HEK293T (cell line): ENCODE measurements around the gene PLXNA2.

Experiments used
- ARNT ChIP-seq: fragments of 450-650 bp; IDR thresholded peaks from 2 replicates; pipeline ENCODE4 v1.6.1; 2017; ENCODE audit warnings: mild to moderate bottlenecking
- BHLHE40 ChIP-seq: fragments of 450-650 bp; IDR thresholded peaks from 2 replicates; pipeline ENCODE4 v1.6.1; 2016; ENCODE audit warnings: mild to moderate bottlenecking, moderate library complexity, borderline replicate concordance
- ELF4 ChIP-seq: fragments of 450-650 bp; IDR thresholded peaks from 2 replicates; pipeline ENCODE4 v1.6.1; 2017; ENCODE audit warnings: antibody characterized with exemption
- FOXK2 ChIP-seq: fragments of 450-650 bp; IDR thresholded peaks from 2 replicates; pipeline ENCODE4 v1.6.1; 2016; ENCODE audit warnings: mild to moderate bottlenecking
- FOXM1 ChIP-seq: fragments of 450-650 bp; IDR thresholded peaks from 2 replicates; pipeline ENCODE4 v1.6.1; 2017; ENCODE audit warnings: mild to moderate bottlenecking, borderline replicate concordance
- HDGF ChIP-seq: fragments of 450-650 bp; IDR thresholded peaks from 2 replicates; pipeline ENCODE4 v1.6.1; 2017; ENCODE audit warnings: antibody characterized with exemption, borderline replicate concordance
- NFRKB ChIP-seq: fragments of 450-650 bp; IDR thresholded peaks from 2 replicates; pipeline ENCODE4 v1.6.1; 2016; ENCODE audit warnings: mild to moderate bottlenecking, moderate library complexity
- SP1 ChIP-seq: fragments of 450-650 bp; IDR thresholded peaks from 2 replicates; pipeline ENCODE4 v1.6.1; 2017
- SUZ12 ChIP-seq: fragments of 450-650 bp; IDR thresholded peaks from 2 replicates; pipeline ENCODE4 v1.6.1; 2016; ENCODE audit warnings: mild to moderate bottlenecking
- TARDBP ChIP-seq: fragments of 450-650 bp; IDR thresholded peaks from 2 replicates; pipeline ENCODE4 v1.6.1; 2016
- ZNF384 ChIP-seq: fragments of 450-650 bp; IDR thresholded peaks from 2 replicates; pipeline ENCODE4 v1.6.1; 2016
- TF ChIP-seq, protein P1 (sequence below): fragments of 450-650 bp; IDR thresholded peaks from 2 replicates; pipeline ENCODE4 v1.6.1; 2016

DNA sequence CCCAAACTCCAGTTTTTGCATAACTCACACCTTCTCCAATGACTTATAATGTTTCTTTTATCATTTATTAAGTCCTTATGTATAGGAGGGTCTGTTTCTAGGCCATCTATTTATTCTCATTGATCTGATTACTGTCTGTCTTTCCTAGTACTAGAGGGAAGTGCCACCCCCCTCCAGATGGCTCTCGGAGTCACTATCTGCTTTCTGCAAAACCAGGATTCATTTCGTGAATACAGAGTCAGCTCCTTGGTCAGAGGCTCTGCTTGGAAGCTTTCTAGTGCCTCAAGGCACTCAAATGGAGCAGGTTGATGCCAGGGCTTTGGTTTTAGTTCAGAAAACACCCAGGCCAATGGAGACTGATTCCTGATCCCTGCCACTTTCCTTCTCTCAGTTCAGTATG lies 231.0 kb downstream of the PLXNA2 start:
- TF ChIP-seq BHLHE40: no peak
- TF ChIP-seq, protein P1, sequence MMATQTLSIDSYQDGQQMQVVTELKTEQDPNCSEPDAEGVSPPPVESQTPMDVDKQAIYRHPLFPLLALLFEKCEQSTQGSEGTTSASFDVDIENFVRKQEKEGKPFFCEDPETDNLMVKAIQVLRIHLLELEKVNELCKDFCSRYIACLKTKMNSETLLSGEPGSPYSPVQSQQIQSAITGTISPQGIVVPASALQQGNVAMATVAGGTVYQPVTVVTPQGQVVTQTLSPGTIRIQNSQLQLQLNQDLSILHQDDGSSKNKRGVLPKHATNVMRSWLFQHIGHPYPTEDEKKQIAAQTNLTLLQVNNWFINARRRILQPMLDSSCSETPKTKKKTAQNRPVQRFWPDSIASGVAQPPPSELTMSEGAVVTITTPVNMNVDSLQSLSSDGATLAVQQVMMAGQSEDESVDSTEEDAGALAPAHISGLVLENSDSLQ: no peak
- no peak for TF ChIP-seq SUZ12
- TF ChIP-seq TARDBP: no peak
- TF ChIP-seq ZNF384: no peak
- no peak for TF ChIP-seq SP1
- TF ChIP-seq NFRKB: no peak
- TF ChIP-seq ARNT: no peak
- TF ChIP-seq HDGF: no peak
- no peak for TF ChIP-seq FOXK2
- no peak for TF ChIP-seq ELF4
- no peak for TF ChIP-seq FOXM1
